Measurements from ENCODE around the gene NRL. TPM values are rescaled to one million over a fixed set of nuclear protein-coding genes. Genes with fewer than 3 reads are reported as not detected.

Gene NRL
- total RNA-seq, 1 experiment from 2014 or later: 1.4 TPM

- in situ Hi-C loops (cut with HindIII; ENCODE audit: low pct_unique_long_range_greater_than_20kb, low sequenced_read_pairs) (no loop called here), intact Hi-C loops (cut with micrococcal nuclease; ENCODE audit: unreplicated experiment) (no loop called here)
- no TSS peak for BruUV-seq (replicated peaks)
- POLR2A ChIA-PET: interaction anchor here (0.6 to 1.7 kb wide), 4 partner anchors 20 to 113 kb away, joined by 3 to 5 read pairs (median 4); partner anchors contain the start of genes PSME1 and RNF31
- no peaks in the 10 kb centered on the region for H3K27me3 ChIP-seq (ENCODE audit: control insufficient read depth, insufficient read depth, low read length)
- CTCF ChIA-PET: interaction anchor here (0.7 to 1.6 kb wide), 2 partner anchors 28 to 57 kb away, joined by 4 to 12 read pairs; no protein-coding TSS in a partner anchor
- no peaks in the 10 kb centered on the region for H3K9me3 ChIP-seq (ENCODE audit: control insufficient read depth, insufficient read depth, low read depth, low read length)
- TF ChIP-seq REST (IDR thresholded peaks at IDR 0.05; ENCODE audit: insufficient read depth in 1 of 2, low read depth in 2 of 2, low read length in 1 of 2) (no peak), POLR2AphosphoS5 (IDR thresholded peaks at IDR 0.05; ENCODE audit: low read depth, low read length) (no peak), SIN3A (IDR thresholded peaks at IDR 0.05; ENCODE audit: borderline replicate concordance, insufficient read depth, low read depth, low read length) (no peak), TCF7L2 (IDR thresholded peaks at IDR 0.05; ENCODE audit: low read depth, low read length) (no peak), CTCF (IDR thresholded peaks at IDR 0.05) (no peak)
- peak overlapping the region; percentile 86 to 98 for H3K4me3 ChIP-seq (ENCODE audit: low read depth in 2 of 2, low read length in 2 of 2)
- ATAC-seq: no peak
- H3K36me3 ChIP-seq (ENCODE audit: control insufficient read depth, insufficient read depth, low read length): no peaks in the 10 kb centered on the region; the same call in none of the 2 replicates
- peak overlapping the region; percentile 95 for H3K27ac ChIP-seq (ENCODE audit: low read length)
- no peaks in the 10 kb centered on the region for H3K4me1 ChIP-seq (ENCODE audit: control insufficient read depth, insufficient read depth, low read length)
- no peak for DNase-seq (ENCODE audit: low read depth, low spot score)
Observed at GRCh38 chr14:24115422-24116127, 826 bp upstream of the NRL start.

GRCh38 chr14:24113801-24114531, 783 bp downstream of the NRL start:
- no peaks in the 10 kb centered on the region for H3K9me3 ChIP-seq (ENCODE audit: control insufficient read depth, insufficient read depth, low read depth, low read length)
- ATAC-seq (peak; percentile 70), DNase-seq (ENCODE audit: low read depth, low spot score) (peak; percentile 82)
- H3K27ac ChIP-seq (ENCODE audit: low read length): peak overlapping the region; percentile 95
- peak overlapping the region; percentile 86 to 98 for H3K4me3 ChIP-seq (ENCODE audit: low read depth in 2 of 2, low read length in 2 of 2)
- TF ChIP-seq REST (IDR thresholded peaks at IDR 0.05; ENCODE audit: insufficient read depth in 1 of 2, low read depth in 2 of 2, low read length in 1 of 2) (no peak), SIN3A (IDR thresholded peaks at IDR 0.05; ENCODE audit: borderline replicate concordance, insufficient read depth, low read depth, low read length) (no peak), CTCF (IDR thresholded peaks at IDR 0.05) (no peak), POLR2AphosphoS5 (IDR thresholded peaks at IDR 0.05; ENCODE audit: low read depth, low read length) (peak; percentile 76; the same call in 1 of the 2 replicates), TCF7L2 (IDR thresholded peaks at IDR 0.05; ENCODE audit: low read depth, low read length) (peak; percentile 41)
- no peaks in the 10 kb centered on the region for H3K27me3 ChIP-seq (ENCODE audit: control insufficient read depth, insufficient read depth, low read length)
- H3K36me3 ChIP-seq (ENCODE audit: control insufficient read depth, insufficient read depth, low read length): no peaks in the 10 kb centered on the region; the same call in none of the 2 replicates
- BruUV-seq (replicated peaks): TSS peak; percentile 76
- POLR2A ChIA-PET: interaction anchor here (0.6 to 1.7 kb wide), 4 partner anchors 22 to 115 kb away, joined by 3 to 13 read pairs (median 4); partner anchors contain the start of genes PSME1 and RNF31
- CTCF ChIA-PET: interaction anchor here (0.5 to 1.6 kb wide), 4 partner anchors 22 to 543 kb away, joined by 3 to 6 read pairs (median 4); partner anchors contain the start of gene PSME1
- intact Hi-C loops (cut with micrococcal nuclease; ENCODE audit: unreplicated experiment) (no loop called here), in situ Hi-C loops (cut with HindIII; ENCODE audit: low pct_unique_long_range_greater_than_20kb, low sequenced_read_pairs) (no loop called here)
- no peaks in the 10 kb centered on the region for H3K4me1 ChIP-seq (ENCODE audit: control insufficient read depth, insufficient read depth, low read length)
